HEK293 (cell line): ENCODE results near the gene CATSPERE.

Source experiments
- BCL11A ChIP-seq: fragments of 450-650 bp; formaldehyde crosslinking; IDR thresholded peaks from 2 replicates; pipeline ENCODE4 v1.5.1; 2016; ENCODE audit warnings: low read depth, missing biosample characterization, missing genetic modification characterization
- CTCF ChIP-seq: fragments of 450-650 bp; formaldehyde crosslinking; IDR thresholded peaks from 2 replicates; pipeline ENCODE4 v1.5.1; 2016; ENCODE audit warnings: missing biosample characterization, missing genetic modification characterization
- ZBTB7A ChIP-seq: fragments of 450-650 bp; formaldehyde crosslinking; IDR thresholded peaks from 2 replicates; pipeline ENCODE4 v1.5.1; 2016; ENCODE audit warnings: low read depth, missing biosample characterization, missing genetic modification characterization
- ZNF449 ChIP-seq: fragments of 450-650 bp; formaldehyde crosslinking; IDR thresholded peaks from 2 replicates; pipeline ENCODE4 v1.5.1; 2017; ENCODE audit warnings: missing biosample characterization, mild to moderate bottlenecking, missing genetic modification characterization, moderate library complexity
- ZNF768 ChIP-seq: fragments of 450-650 bp; formaldehyde crosslinking; IDR thresholded peaks from 2 replicates; pipeline ENCODE4 v1.5.1; 2018; ENCODE audit warnings: missing biosample characterization, mild to moderate bottlenecking, missing genetic modification characterization

- TF ChIP-seq ZNF449 (tag by site-specific recombination): no peak
- no peak for TF ChIP-seq BCL11A
- no peak for TF ChIP-seq CTCF
- no peak for TF ChIP-seq ZNF768 (tag by site-specific recombination)
- no peak for TF ChIP-seq ZBTB7A (tag by site-specific recombination)
Observed at GRCh38 chr1:244449936-244450508, 11.1 kb upstream of the CATSPERE start.
